Peyer's patch (tissue), 4 donors: ENCODE measurements around the gene XPC. TPM values are rescaled to one million over a fixed set of nuclear protein-coding genes. Genes with fewer than 3 reads are reported as not detected.

Experiments
- DNase-seq, 3 donors: peaks; one replicate each; pipeline ENCODE4 v3.0.0-alpha.2; 2017 to 2019
- H3K27ac ChIP-seq, 4 donors: fragments of 200-600 bp; sonication (generic); one replicate each; pipeline ENCODE4 v1.5.1; 2016 to 2019
- H3K27me3 ChIP-seq, 2 donors: fragments of 200-600 bp; sonication (generic); one replicate each; pipeline ENCODE4 v1.5.1; 2019
- H3K36me3 ChIP-seq, 3 donors: fragments of 200-600 bp; sonication (generic); one replicate each; pipeline ENCODE4 v1.5.1; 2016 to 2019
- H3K4me1 ChIP-seq, 4 donors: fragments of 200-600 bp; sonication (generic); one replicate each; pipeline ENCODE4 v1.5.1; 2016 to 2019
- H3K4me3 ChIP-seq, 4 donors: fragments of 200-600 bp; sonication (generic); 1 replicate in 3 of 4; 2 replicates in 1 of 4; pipeline ENCODE4 v1.5.1; 2016 to 2019; ENCODE audit warnings: mild to moderate bottlenecking in 1 of 4
- H3K9me3 ChIP-seq, 4 donors: fragments of 200-600 bp; sonication (generic); one replicate each; pipeline ENCODE4 v1.5.1; 2016 to 2019; ENCODE audit warnings: mild to moderate bottlenecking in 1 of 4
- CTCF ChIP-seq, 6 experiments: fragments of 450-650 bp in 4 of 6; fragments of 200-600 bp in 2 of 6; sonication (generic) in 1 of 6; IDR thresholded peaks; one replicate each; pipeline ENCODE4 v1.5.1; 2017 to 2019; ENCODE audit warnings: antibody characterized with exemption in 6 of 6, mild to moderate bottlenecking in 3 of 6, moderate library complexity in 1 of 6
- POLR2A ChIP-seq, 2 donors: fragments of 450-650 bp; IDR thresholded peaks; one replicate each; pipeline ENCODE4 v1.5.1; 2017; ENCODE audit warnings: antibody characterized with exemption in 2 of 2, mild to moderate bottlenecking in 2 of 2, moderate library complexity in 2 of 2
- total RNA-seq, 4 donors: library from RNA; depleted of rRNA; stranded (reverse); fragments of >200 nt; gene quantifications; one replicate each; pipeline ENCODE4 v1.1.0, GENCODE V29; 2016

The XPC gene
- total RNA-seq, 4 donors from 2014 or later: 46.1 to 88.3 (median 78.6) TPM

GRCh38 chr3:14127516-14128161 is 50.8 kb downstream of the XPC start:
- Histone ChIP-seq H3K36me3 (peaks cover 0 to 53% (median 0%) of the 10 kb centered on the region in 3 donors), H3K4me3 (no peak overlapping the region), H3K27me3 (no peaks in the 10 kb centered on the region), H3K27ac (peak overlapping the region in 1 of 4 donors; percentile 92), H3K4me1 (peaks cover 0 to 34% (median 15%) of the 10 kb centered on the region in 4 donors), H3K9me3 (no peaks in the 10 kb centered on the region)
- no peak for DNase-seq
- TF ChIP-seq POLR2A (IDR thresholded peaks at IDR 0.05) (no peak), CTCF (IDR thresholded peaks at IDR 0.05) (no peak)

- peak overlapping the region in 1 of 4 donors; percentile 91 for H3K4me3 ChIP-seq
- no peak for TF ChIP-seq CTCF (IDR thresholded peaks at IDR 0.05)
- TF ChIP-seq POLR2A (IDR thresholded peaks at IDR 0.05): no peak
- no peaks in the 10 kb centered on the region for H3K27me3 ChIP-seq
- no peaks in the 10 kb centered on the region for H3K9me3 ChIP-seq
- H3K27ac ChIP-seq: peak overlapping the region in 2 of 4 donors; percentile 92 to 94
- peaks cover 0 to 32% (median 15%) of the 10 kb centered on the region in 4 donors for H3K4me1 ChIP-seq
- H3K36me3 ChIP-seq: peaks cover 0 to 47% (median 0%) of the 10 kb centered on the region in 3 donors
- DNase-seq: no peak
Measured at GRCh38 chr3:14126887-14127505, 51.4 kb downstream of the XPC start.

GRCh38 chr3:14126017-14126886 is 52.1 kb downstream of the XPC start:
- peaks cover 0 to 39% (median 0%) of the 10 kb centered on the region in 3 donors for H3K36me3 ChIP-seq
- H3K27me3 ChIP-seq: no peaks in the 10 kb centered on the region
- H3K4me1 ChIP-seq: peaks cover 0 to 32% (median 15%) of the 10 kb centered on the region in 4 donors
- TF ChIP-seq POLR2A (IDR thresholded peaks at IDR 0.05) (no peak), CTCF (IDR thresholded peaks at IDR 0.05) (no peak)
- peak overlapping the region; percentile 90 to 94 (median 92) for H3K27ac ChIP-seq
- H3K9me3 ChIP-seq: no peaks in the 10 kb centered on the region
- H3K4me3 ChIP-seq: peak overlapping the region; percentile 64 to 91 (median 84)
- peak in 1 of 3 donors; percentile 79 for DNase-seq

- Histone ChIP-seq H3K4me1 (peaks cover 0 to 32% (median 15%) of the 10 kb centered on the region in 4 donors), H3K27ac (peak overlapping the region; percentile 90 to 94 (median 92)), H3K4me3 (peak overlapping the region; percentile 64 to 91 (median 84)), H3K9me3 (no peaks in the 10 kb centered on the region), H3K36me3 (peaks cover 0 to 31% (median 0%) of the 10 kb centered on the region in 3 donors), H3K27me3 (no peaks in the 10 kb centered on the region)
- peak in 1 of 3 donors; percentile 83 for DNase-seq
- no peak for TF ChIP-seq CTCF (IDR thresholded peaks at IDR 0.05)
- TF ChIP-seq POLR2A (IDR thresholded peaks at IDR 0.05): peak; percentile 16 to 61
Measured at GRCh38 chr3:14125193-14126016, 53.0 kb downstream of the XPC start.
